ENCODE measurements around the gene KIF14. TPM values are rescaled to one million over a fixed set of nuclear protein-coding genes. Genes with fewer than 3 reads are reported as not detected.

The KIF14 gene
- total RNA-seq, 1 donor from 2014 or later, result 2.6 TPM

- H3K4me3 Mint-ChIP-seq (ENCODE audit: unreplicated experiment), result no peak overlapping the region
- DNase-seq (ENCODE audit: extremely low spot score, unreplicated experiment), result no peak
- no peaks in the 10 kb centered on the region for H3K9me3 Mint-ChIP-seq (ENCODE audit: unreplicated experiment)
- peaks cover 12% of the 10 kb centered on the region for H3K36me3 Mint-ChIP-seq (ENCODE audit: unreplicated experiment)
- H3K4me1 Mint-ChIP-seq (ENCODE audit: unreplicated experiment), result no peaks in the 10 kb centered on the region
- TF ChIP-seq CTCF (IDR thresholded peaks at IDR 0.05), result no peak
- H3K27me3 Mint-ChIP-seq (ENCODE audit: unreplicated experiment), result no peaks in the 10 kb centered on the region
- H3K27ac Mint-ChIP-seq (ENCODE audit: unreplicated experiment), result no peak overlapping the region
Observed at GRCh38 chr1:200602632-200603031, 17.9 kb downstream of the KIF14 start.

GRCh38 chr1:200590001-200590400 is 30.6 kb downstream of the KIF14 start:
- no peaks in the 10 kb centered on the region for H3K4me1 Mint-ChIP-seq (ENCODE audit: unreplicated experiment)
- TF ChIP-seq CTCF (IDR thresholded peaks at IDR 0.05), result no peak
- H3K36me3 Mint-ChIP-seq (ENCODE audit: unreplicated experiment), result peaks cover 9% of the 10 kb centered on the region
- H3K4me3 Mint-ChIP-seq (ENCODE audit: unreplicated experiment), result no peak overlapping the region
- H3K27me3 Mint-ChIP-seq (ENCODE audit: unreplicated experiment), result no peaks in the 10 kb centered on the region
- no peak for DNase-seq (ENCODE audit: extremely low spot score, unreplicated experiment)
- no peaks in the 10 kb centered on the region for H3K9me3 Mint-ChIP-seq (ENCODE audit: unreplicated experiment)
- no peak overlapping the region for H3K27ac Mint-ChIP-seq (ENCODE audit: unreplicated experiment)

- H3K36me3 Mint-ChIP-seq (ENCODE audit: unreplicated experiment), result peaks cover 15% of the 10 kb centered on the region
- no peak overlapping the region for H3K4me3 Mint-ChIP-seq (ENCODE audit: unreplicated experiment)
- TF ChIP-seq CTCF (IDR thresholded peaks at IDR 0.05), result no peak
- H3K27ac Mint-ChIP-seq (ENCODE audit: unreplicated experiment), result no peak overlapping the region
- DNase-seq (ENCODE audit: extremely low spot score, unreplicated experiment), result no peak
- no peaks in the 10 kb centered on the region for H3K4me1 Mint-ChIP-seq (ENCODE audit: unreplicated experiment)
- no peaks in the 10 kb centered on the region for H3K9me3 Mint-ChIP-seq (ENCODE audit: unreplicated experiment)
- H3K27me3 Mint-ChIP-seq (ENCODE audit: unreplicated experiment), result no peaks in the 10 kb centered on the region
Observed at GRCh38 chr1:200588698-200589097, 31.9 kb downstream of the KIF14 start.

- no peaks in the 10 kb centered on the region for H3K9me3 Mint-ChIP-seq (ENCODE audit: unreplicated experiment)
- no peak overlapping the region for H3K27ac Mint-ChIP-seq (ENCODE audit: unreplicated experiment)
- no peak for TF ChIP-seq CTCF (IDR thresholded peaks at IDR 0.05)
- no peaks in the 10 kb centered on the region for H3K36me3 Mint-ChIP-seq (ENCODE audit: unreplicated experiment)
- no peak overlapping the region for H3K4me3 Mint-ChIP-seq (ENCODE audit: unreplicated experiment)
- no peak for DNase-seq (ENCODE audit: extremely low spot score, unreplicated experiment)
- H3K27me3 Mint-ChIP-seq (ENCODE audit: unreplicated experiment), result no peaks in the 10 kb centered on the region
- H3K4me1 Mint-ChIP-seq (ENCODE audit: unreplicated experiment), result no peaks in the 10 kb centered on the region
Observed at GRCh38 chr1:200564319-200564718, 56.2 kb downstream of the KIF14 start.

DNA sequence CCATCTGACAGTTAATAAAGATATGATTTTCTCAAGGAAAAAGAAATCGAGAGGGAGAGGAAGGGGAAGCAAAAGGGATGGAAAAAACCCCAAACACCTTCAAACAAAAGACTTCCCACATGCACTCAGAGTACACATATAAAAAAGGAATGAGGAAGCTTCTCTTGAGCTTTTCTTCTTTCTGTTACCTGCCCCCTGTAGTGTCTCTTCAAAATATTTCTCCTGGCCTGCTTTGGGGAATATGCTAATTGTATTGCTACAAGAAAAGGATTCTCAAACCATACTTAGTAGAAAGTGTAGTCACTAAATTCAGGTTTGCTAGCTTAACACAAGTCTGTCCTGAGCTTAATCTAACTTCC is 58.7 kb downstream of the KIF14 start:
- no peaks in the 10 kb centered on the region for H3K36me3 Mint-ChIP-seq (ENCODE audit: unreplicated experiment)
- no peaks in the 10 kb centered on the region for H3K27me3 Mint-ChIP-seq (ENCODE audit: unreplicated experiment)
- H3K9me3 Mint-ChIP-seq (ENCODE audit: unreplicated experiment), result no peaks in the 10 kb centered on the region
- no peak overlapping the region for H3K27ac Mint-ChIP-seq (ENCODE audit: unreplicated experiment)
- no peak overlapping the region for H3K4me3 Mint-ChIP-seq (ENCODE audit: unreplicated experiment)
- DNase-seq (ENCODE audit: extremely low spot score, unreplicated experiment), result no peak
- no peak for TF ChIP-seq CTCF (IDR thresholded peaks at IDR 0.05)
- no peaks in the 10 kb centered on the region for H3K4me1 Mint-ChIP-seq (ENCODE audit: unreplicated experiment)
